Stimulated activated CD8-positive, alpha-beta memory T cell treated with anti-CD3 and anti-CD28 coated beads, Interleukin-4, amount 100 ng/mL, for 4 hours (primary cell): ENCODE data around the gene RYR3.
"Not testable (repeated sequence)": the region's sequence is repeated elsewhere in the genome, so short reads cannot be mapped to it uniquely, and the experiment has no call there.

ENCODE experiments used
- DNase-seq, 2 donors: peaks; one replicate each; pipeline ENCODE4 v3.0.0-alpha.2; 2020; ENCODE audit warnings: low read depth in 2 of 2, low spot score in 1 of 2

Gene RYR3

GRCh38 chr15:33754242-33754641, 443.5 kb downstream of the RYR3 start:
- DNase-seq = no peak

GRCh38 chr15:33756961-33757360, 446.2 kb downstream of the RYR3 start:
- DNase-seq = no peak

GRCh38 chr15:33757516-33758232, 446.9 kb downstream of the RYR3 start:
- no peak for DNase-seq

GRCh38 chr15:33766389-33766788, 455.6 kb downstream of the RYR3 start:
- no peak for DNase-seq

- no peak for DNase-seq
Measured at GRCh38 chr15:33768670-33769190, 458.0 kb downstream of the RYR3 start.

- DNase-seq = no peak
Measured at GRCh38 chr15:33773969-33774368, 463.2 kb downstream of the RYR3 start.

- no peak for DNase-seq
Measured at GRCh38 chr15:33778852-33779251, 468.1 kb downstream of the RYR3 start.

- no peak for DNase-seq
Measured at GRCh38 chr15:33780011-33780768, 469.4 kb downstream of the RYR3 start.

- no peak for DNase-seq
Measured at GRCh38 chr15:33782966-33783365, 472.2 kb downstream of the RYR3 start.

GRCh38 chr15:33785366-33785765, 474.6 kb downstream of the RYR3 start:
- DNase-seq = no peak

- no peak for DNase-seq
Measured at GRCh38 chr15:33788906-33789540, 478.3 kb downstream of the RYR3 start.

GRCh38 chr15:33794453-33794852, 483.7 kb downstream of the RYR3 start:
- no peak for DNase-seq

GRCh38 chr15:33795070-33795469, 484.3 kb downstream of the RYR3 start:
- no peak for DNase-seq

GRCh38 chr15:33797651-33798050, 486.9 kb downstream of the RYR3 start:
- no peak for DNase-seq

- no peak for DNase-seq
Measured at GRCh38 chr15:33801954-33802353, 491.2 kb downstream of the RYR3 start.

GRCh38 chr15:33807665-33808064, 496.9 kb downstream of the RYR3 start:
- no peak for DNase-seq

- no peak for DNase-seq
Measured at GRCh38 chr15:33808720-33809457, 498.1 kb downstream of the RYR3 start.

- no peak for DNase-seq
Measured at GRCh38 chr15:33810073-33810595, 499.4 kb downstream of the RYR3 start.

- DNase-seq = no peak
Measured at GRCh38 chr15:33810806-33811205, 500.0 kb downstream of the RYR3 start.

- no peak for DNase-seq
Measured at GRCh38 chr15:33813891-33814290, 503.1 kb downstream of the RYR3 start.

- DNase-seq = not testable (repeated sequence)
Measured at GRCh38 chr15:33819499-33819898, 508.7 kb downstream of the RYR3 start.
